Activated CD8-positive, alpha-beta memory T cell treated with anti-CD3 and anti-CD28 coated beads, Interleukin-2, amount 50 U/mL, for 48 hours (primary cell): Measurements from ENCODE around the gene COA5.
"Not testable (repeated sequence)": the region's sequence is repeated elsewhere in the genome, so short reads cannot be mapped to it uniquely, and the experiment has no call there.

Experiments used
- DNase-seq: peaks from one replicate; pipeline ENCODE4 v3.0.0-alpha.2; 2020

COA5 gene

GRCh38 chr2:98605076-98605475, 3.2 kb downstream of the COA5 start:
- DNase-seq, result no peak

DNA sequence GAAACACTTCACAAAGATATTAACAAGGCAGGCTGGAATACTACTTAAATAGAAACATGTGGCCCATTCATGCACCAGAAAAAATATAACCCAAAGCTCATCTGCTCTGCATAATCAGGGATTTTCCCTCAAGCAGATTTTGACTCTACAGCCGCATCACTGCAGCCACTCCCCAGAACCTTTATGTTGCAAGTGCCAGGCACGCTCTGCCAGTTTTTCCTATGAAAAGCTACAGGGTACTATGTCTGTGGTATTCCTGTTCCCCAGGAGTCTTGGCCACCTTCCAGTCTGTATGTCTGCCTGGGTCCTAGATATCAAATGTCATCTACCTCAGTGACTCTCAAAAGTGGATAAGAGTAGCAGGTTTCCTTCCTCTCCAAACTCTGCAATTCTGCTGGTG, 3.8 kb downstream of the COA5 start:
- no peak for DNase-seq

GRCh38 chr2:98601532-98602132, 6.7 kb downstream of the COA5 start:
- no peak for DNase-seq

- DNase-seq, result no peak
Measured at GRCh38 chr2:98598781-98599428, 9.4 kb downstream of the COA5 start.

- DNase-seq, result not testable (repeated sequence)
Measured at GRCh38 chr2:98594665-98595064, 13.6 kb downstream of the COA5 start.

GRCh38 chr2:98592565-98592964, 15.7 kb downstream of the COA5 start:
- DNase-seq, result no peak

- no peak for DNase-seq
Measured at GRCh38 chr2:98589489-98589888, 18.8 kb downstream of the COA5 start.

GRCh38 chr2:98588880-98589431, 19.4 kb downstream of the COA5 start:
- DNase-seq, result no peak

DNA sequence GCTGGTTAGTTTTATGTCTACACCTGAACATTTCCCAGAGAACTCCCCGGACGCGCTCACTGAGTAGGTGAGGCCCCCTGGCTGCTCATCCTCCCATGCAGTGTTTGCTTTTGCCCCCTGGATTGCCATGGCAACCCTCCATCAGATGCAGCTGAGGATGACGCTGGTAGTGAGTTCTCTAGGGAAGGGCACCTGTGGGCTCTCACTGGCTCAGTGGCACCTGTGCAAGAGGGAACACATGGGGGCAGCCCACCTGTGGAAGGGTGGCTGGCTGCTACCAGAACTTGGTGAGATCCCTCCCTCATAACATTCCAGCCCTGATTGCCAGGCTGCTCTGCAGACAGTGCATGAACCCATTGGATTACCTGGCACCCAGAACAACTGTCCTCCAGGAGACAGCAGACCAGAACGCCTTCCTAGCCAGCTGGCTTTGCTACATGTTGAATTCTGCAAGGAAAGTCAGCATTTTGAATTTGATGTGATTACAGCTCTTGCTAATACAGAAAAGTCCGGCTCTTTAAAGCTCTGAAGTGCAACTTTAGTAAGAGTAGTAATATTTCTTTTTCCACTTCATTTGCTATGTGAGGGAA, 21.7 kb downstream of the COA5 start:
- no peak for DNase-seq

DNA sequence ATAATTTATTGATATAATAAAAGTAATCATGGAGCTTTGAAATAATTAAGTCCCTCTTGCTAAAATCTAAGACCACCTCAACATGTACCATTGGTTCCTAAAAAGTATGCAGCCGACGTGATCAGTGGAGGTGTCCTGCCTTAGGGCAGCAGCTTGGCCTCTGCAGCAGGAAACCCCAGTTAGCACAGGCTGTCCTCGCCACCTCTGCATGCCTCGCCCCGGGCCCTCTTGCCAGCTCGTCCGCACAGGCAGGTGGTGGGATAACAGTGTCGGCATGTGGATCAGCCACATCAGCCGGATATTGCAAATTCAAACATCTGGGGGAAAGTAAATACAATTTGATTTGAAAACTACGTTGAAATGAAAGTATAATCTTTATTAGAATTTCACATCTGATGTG, 22.9 kb downstream of the COA5 start:
- DNase-seq, result no peak

DNA sequence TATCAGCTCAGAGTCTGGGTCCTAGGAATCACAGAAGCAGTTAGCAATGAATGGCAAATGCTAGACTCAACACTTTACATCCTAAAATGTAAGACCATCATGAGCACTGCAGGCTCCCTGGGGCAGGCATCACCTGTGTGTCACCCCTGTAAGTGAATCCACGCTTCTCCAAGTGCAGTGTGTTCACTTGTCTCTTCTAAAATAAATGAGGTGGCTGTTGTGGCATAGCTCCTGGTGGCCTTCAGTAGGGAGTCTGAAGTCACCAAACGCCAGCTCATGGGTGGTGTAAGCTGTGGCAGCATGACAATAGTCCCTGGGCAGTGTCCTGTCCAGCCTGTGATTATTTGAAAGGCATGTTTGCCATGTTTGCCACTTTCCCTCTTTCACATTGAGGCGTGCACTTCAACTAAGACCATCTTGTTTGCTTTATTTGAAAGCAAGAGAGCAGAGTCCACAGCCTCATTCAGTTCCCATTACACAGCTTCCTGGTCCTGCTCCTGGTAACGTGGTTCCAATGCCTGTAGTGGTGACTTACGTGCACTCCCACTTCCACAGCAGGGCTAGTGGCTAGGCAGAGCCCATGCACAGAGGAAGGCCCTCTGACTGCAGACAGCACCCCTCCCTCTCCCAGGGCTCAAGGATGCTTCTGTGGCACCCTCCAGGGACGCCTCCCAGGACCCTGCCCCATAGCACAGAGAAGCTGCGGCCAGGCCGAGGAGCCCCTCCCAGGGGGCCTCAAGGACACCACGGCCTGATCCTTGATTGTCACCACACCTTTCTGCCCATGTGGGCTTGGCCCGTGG, 24.3 kb downstream of the COA5 start:
- DNase-seq, result no peak

DNA sequence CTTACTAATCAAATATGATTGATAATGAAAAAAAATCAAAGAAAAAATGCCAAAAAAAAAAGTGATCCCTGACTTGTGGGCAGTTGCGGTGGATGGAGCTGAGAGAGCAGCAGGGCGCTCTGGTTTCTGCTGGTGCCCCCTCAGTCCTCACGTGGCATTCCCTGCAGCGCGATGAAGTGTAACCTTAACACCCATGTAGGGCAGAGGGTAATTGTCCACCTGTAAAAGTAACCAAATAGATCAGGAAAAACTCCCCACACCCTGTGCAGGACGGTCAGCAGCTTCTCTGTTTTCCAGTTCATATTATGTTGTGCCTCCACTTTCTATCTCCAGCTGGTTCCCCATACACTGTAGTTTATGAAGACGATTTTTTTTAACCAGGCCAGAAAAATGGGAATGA, 25.0 kb downstream of the COA5 start:
- no peak for DNase-seq

GRCh38 chr2:98582523-98582922, 25.8 kb downstream of the COA5 start:
- no peak for DNase-seq

DNA sequence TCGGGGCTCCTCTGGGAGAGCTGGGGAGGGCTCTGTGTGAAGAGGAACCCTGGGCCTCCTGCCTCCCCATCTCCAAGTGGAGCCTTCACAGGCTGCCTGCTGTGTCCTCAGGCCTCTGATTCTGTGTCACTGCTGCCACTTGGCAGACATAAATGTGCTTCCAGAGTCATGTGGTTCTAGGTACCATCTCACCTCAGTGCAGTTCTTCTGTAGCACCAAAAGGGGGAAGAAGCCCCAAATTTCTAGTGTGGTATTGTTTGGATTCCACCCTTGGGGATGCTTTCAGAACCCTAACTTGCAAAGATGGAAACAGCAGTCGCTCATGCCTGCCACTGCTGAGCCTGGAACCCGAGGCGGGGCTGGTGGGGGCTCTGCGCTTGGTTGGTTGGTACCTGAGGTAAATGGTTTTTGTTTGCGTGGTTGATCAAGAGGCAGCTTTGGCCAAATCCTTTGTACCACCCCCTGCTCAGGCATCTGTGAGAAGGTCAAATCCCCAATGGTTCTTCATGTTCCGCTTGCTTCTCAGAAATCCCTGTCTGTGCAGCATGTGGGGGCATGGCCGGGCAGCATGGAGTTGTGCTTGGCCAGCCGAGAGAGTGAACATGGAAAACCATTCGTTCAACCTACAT, 27.5 kb downstream of the COA5 start:
- DNase-seq, result no peak

GRCh38 chr2:98579926-98580325, 28.4 kb downstream of the COA5 start:
- DNase-seq, result no peak

DNA sequence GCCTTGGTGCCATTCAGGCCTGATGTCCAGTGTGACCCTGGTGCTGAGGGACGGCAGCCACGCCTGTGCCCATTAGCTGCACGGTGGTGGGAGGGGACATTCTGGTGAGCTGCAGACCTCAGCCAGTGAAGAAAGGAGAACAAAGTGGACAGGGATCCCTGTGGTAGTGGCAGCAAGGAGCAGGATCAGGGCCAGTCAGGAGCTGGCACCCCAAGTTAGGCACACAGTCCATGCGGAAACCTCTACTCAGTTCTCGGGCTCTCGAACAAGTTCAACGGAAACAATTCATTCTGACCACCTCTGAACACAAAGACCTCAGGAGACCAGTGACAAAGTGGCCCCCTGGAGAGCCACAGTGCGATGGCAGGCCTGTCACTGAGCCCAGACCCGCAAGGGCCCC, 30.1 kb downstream of the COA5 start:
- DNase-seq, result peak; percentile 25

DNA sequence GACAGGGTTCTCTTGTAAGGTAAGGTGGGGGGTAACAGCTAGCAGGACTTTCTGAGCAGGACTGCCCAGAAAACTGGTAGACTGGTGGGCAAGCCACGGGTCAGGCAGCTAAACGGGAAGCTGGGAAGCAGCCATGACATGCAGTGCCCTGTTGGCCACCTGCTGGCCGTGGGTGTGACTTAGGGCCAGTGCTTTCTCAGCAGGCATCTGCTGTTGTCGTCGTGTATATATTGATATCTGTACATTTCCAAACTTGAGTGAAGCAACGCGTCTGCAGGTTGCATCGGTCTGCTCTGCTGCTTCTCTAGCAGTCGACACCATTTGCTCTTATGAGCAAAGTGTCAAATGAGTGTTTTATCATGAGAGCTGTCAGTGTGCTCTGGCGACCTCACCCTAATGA, 31.0 kb downstream of the COA5 start:
- DNase-seq, result no peak

DNA sequence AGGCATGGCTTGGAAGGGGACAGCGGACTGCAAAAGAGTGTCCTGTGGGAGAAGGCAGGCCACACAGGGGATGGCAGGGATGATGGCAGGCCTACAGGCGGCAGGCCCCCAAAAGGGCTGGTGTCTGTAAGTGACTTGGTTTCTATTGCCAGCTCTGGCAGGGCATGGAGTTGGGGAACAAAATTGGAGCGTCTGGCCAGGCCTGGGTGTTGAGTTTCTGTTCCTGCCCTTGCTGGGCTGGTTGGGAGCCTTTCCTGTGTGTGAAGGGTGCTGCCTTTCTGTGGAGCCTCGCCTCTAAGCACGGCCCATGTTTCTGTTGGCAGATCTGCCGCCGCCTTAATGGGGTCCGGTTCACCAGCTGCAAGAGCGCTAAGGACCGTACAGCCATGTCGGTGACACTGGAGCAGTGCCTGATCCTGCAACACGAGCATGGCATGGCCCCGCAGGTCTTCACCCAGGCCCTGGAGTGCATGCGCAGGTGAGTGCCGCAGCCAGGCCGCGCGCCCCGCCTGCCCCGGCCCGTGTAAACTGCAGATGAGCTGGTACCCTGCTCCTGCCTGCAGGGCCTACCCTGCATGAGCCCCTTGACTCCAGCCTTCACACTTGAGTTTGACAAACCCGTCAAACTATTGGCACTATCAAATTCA, 31.5 kb downstream of the COA5 start:
- DNase-seq, result no peak

GRCh38 chr2:98573426-98573825, 34.9 kb downstream of the COA5 start:
- DNase-seq, result peak; percentile 33

DNA sequence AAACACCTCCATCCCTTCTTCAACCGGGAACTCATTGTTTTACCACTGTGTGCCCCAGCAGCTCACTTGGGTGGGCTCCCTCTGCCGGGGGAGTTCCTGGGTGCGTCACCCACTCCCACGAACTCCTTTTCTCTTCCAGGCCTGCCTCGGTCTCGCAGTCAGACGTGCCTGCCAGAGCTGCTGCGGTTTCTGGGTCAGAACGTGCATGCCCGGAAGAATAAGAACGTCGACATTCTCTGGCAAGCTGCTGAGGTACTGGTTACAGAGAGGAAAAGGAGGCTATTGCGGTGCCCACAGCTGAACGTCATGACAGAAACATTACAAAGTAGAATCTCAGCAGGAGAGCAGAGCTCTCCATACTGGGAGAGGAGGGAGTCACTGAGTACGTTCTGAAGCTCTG, 35.6 kb downstream of the COA5 start:
- DNase-seq, result no peak

- DNase-seq, result no peak
Measured at GRCh38 chr2:98572211-98572610, 36.1 kb downstream of the COA5 start.

GRCh38 chr2:98571796-98572195, 36.5 kb downstream of the COA5 start:
- no peak for DNase-seq
